ENCODE data around the gene CDK10.
A peak's percentile ranks its signal among the peaks of the same experiment; 100 is the strongest.
"Not testable (repeated sequence)": the region's sequence is repeated elsewhere in the genome, so short reads cannot be mapped to it uniquely, and the experiment has no call there.

The CDK10 gene

DNA sequence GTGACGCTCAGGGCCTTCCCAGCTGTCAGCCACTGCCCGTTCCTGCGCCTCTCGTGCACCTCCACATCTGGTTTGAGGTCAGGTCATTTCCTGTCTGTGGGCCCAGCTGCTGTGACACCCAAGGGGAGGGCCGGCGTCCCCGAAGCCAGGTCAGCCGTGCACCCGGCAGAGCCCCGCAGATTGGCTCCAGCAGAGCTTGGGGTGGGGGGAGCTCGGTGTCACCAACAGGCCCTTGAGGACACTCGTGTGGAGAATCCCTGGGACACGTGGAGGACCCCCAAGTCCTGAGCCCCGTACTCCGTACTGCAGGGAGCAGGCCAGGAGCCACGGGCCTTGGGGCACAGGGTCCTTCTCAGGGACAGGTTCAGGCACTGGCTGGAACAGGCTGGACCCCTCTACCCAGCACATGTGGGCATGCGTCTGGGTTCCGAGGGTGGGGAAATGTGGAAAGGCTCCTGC is 10.2 kb downstream of the CDK10 start:
- no peak for DNase-seq

DNA sequence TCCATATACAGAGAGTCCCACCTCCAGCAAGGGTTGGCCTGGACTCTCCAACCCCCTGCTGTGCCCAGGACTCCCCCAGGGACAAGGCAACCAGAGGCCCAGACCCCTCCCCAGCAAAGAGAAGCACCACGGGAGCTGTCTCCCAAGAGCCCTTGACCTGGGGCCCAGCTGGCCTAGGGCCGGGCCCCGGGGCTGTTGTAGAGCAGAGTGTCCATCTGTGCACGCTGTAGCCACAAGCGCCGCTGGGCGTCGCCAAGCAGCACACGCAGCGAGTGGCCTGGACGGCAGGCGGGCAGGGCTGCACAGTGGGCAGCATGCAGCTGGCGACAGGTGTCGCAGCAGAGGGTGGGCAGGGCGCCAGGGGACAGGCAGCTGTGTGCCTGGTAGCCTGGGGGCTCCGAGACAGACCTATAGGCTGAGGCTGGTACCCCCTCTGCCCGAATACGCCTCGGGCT is 10.7 kb downstream of the CDK10 start:
- DNase-seq = no peak

DNA sequence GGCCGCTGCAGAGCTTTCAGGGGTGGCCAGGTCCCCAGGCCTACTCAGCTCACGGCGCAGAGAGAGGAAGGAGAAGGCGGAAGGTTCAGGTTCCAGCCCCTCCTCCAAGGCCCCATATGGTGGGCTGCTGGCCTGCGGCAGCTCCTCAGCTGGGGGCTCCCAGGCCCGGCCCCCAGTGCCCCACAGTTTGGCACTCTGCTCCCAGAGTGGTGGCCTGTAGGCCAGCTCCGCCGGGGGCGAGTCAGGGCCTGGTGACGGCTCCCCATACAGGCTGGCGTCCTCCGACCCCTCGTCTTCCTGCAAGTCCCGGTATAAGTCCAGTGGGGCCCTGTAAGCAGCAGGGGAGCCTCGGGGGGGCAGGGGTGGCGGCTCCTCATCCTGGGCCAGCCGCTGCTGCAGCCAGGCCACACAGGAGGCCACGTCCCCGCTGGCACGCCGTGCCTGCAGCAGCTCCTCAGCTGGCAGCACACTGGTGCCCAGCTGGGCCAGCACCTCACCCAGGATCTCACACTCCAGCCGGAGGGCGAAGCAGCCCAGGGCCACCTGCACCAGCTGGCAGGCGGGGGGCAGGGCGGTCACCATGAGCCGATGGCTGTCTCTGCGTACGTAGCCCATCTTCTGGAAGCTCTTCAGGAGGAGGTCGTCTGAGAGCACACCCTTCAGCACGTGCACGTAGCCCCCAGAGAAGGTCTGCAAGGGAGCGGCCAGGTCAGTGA is 11.3 kb downstream of the CDK10 start:
- DNase-seq = no peak

GRCh38 chr16:89698717-89699116 is 12.2 kb downstream of the CDK10 start:
- DNase-seq = not testable (repeated sequence)

- DNase-seq = not testable (repeated sequence)
Measured at GRCh38 chr16:89699629-89700099, 13.2 kb downstream of the CDK10 start.

DNA sequence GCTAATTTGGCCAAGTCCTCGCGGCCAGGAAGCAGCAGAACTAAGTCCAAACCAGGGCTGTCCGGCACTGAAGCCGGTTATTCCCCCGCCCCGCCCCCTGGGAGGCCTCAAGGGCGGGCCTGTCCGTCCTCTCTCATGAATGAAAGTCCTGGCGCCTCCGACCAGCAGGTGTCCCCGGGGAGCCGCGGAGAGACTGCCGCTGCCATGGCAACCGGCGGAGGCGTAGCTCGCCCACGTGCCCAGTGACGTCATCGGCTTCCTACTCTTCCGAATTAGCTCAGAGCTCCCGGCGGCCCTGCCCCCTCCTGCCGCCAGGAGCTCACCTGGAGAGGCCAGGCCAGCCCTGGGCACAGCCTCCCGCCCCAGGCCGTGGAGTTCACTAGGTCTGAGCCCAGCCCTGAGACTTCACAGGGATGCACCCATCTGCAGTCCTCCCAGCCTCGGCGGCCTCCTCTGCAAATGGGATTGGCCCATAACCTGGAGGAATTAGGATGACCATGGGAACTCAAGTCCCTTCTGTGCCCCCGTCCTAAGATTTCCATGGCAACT is 13.7 kb downstream of the CDK10 start:
- DNase-seq = peak; percentile 99

GRCh38 chr16:89700649-89701424 is 14.3 kb downstream of the CDK10 start:
- peak; percentile 72 for DNase-seq

DNA sequence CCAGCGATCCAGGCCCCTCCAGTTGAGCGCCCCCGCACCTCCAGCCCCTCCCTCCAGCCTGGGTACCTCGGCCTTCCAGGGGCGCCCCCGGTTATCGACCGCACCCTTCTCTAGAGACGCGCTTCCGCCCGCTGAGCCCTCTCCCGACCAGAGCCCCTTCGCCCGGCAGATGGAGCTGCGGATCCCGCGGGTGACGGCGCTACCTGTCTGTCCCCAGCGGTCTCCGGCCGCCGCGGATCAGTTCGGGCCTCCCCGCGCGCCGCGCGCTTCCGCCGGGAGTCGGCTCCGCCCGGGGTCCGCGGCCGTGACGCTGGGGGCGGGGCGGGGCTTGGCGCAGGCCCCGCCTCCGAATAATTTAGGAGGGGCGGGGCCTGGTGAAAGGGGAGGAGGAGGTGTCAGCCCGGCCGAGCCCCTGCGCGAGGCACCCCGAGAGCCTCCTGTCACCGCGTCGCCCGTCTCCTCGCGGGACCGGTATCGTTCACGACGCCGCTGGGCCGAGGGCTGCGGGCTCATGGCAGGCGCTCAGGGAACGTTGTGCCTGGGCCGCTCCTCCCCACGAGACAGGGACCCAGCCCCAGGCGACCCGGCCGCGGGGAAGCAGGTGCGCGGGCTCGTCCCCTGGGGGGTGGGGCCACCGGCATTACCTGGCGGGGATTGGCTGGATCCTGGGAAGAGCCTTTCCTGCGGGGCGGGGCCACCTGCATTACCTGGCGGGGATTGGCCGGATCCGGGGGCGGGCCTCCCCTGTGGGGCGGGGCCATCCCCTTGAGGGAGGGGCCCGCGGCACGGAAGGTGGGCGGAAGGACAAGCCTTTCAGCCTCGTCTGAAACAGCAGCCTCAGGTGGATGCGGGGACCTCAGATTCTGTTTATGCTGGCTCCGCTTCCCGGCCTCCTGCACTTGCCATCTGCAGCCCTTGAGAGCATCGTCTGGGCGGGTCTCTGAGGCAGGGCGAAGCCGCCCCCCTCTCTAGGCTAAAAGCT is 15.2 kb downstream of the CDK10 start, which contains the start of gene SPATA2L:
TSS of gene SPATA2L (minus strand) at position 281 of the 982 bp plus-strand sequence. CDS start 473 bp downstream, outside the sequence.
- peak; percentile 90 for DNase-seq

- no peak for DNase-seq
Measured at GRCh38 chr16:89704281-89704680, 17.8 kb downstream of the CDK10 start.

DNA sequence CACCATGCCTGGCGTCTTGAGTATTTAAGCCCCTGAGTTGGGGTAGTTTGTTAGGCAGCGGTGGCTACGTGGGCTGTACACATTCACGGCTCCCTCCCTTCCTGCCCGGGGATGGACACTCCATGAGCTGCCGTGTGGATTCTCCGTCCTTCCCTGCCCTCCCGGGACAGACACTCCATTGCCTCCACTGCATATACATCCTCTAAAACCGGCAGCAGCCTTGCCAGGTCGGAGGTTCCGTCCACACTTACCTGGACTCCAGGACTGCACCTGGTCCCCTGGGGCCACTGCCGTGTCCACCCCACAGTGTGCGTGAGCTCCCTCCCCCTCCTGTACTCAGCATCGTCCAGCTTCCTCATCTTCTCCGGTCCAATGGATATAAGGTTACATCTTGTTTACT is 18.5 kb downstream of the CDK10 start:
- DNase-seq = no peak

GRCh38 chr16:89706518-89707260 is 20.2 kb downstream of the CDK10 start:
- no peak for DNase-seq

DNA sequence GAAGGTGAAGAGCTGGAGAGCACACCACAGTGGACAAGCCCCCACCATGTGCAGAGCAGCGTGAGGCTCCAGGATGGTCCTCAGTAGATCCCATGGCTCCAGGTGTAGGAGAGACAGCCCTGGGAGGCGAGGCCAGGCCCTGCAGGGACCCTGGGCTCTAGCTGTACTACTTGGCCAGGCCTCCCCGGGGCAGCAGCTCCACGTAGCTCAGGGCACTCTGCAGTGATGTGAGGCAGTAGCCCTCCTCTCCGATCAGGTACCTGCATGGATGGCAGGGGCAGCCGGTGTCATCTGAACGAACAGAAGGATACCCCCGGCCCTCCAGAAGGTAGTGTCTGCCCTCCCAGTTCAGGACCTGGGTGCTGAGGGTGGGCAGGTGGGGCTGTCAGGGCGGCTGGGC is 21.2 kb downstream of the CDK10 start:
- DNase-seq = no peak

- DNase-seq = no peak
Measured at GRCh38 chr16:89708481-89708931, 22.0 kb downstream of the CDK10 start.

- no peak for DNase-seq
Measured at GRCh38 chr16:89709166-89709565, 22.7 kb downstream of the CDK10 start.

- no peak for DNase-seq
Measured at GRCh38 chr16:89709716-89710432, 23.4 kb downstream of the CDK10 start.

DNA sequence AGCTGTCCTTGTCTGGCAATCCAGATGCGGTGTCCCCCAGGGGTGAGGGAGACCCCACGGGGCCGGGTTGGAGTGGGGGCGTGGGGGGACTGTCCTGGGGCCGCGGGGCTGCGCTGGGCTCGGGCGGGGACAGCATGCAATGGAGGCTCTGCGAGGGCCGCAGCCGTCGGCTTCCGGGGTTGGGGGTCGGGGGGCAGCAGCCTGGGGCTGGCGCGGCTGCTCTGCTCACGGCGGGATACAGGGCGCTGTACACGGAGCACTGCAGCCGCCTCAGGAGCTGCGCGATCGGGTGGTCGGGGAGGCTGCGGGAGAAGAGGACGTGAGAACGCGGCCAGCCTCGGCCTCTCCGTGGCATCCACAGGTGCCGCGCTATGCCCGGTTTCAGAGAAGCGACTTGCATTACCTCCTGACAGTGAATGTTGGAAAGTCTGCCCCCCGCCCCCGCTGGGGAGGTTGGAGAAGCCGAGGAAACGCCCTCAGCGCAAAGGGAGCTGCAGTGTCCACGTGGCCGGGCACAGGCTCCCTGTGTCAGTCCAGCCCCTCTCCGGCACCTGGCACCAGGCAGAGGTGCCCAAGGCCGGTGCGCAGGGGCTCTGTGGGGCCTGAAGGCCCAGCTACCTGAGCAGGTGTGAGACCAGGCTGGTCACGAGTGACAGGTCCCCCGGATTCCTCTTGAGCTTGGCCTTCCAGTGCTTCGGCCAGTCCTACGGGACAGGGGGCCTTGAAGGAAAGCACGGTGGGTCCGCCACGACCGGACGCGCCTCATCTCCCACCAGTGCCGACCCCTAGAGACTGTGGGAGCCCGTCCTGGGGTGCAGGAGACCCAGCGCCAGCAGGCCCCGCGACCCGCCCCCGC is 24.4 kb downstream of the CDK10 start:
- DNase-seq = no peak

DNA sequence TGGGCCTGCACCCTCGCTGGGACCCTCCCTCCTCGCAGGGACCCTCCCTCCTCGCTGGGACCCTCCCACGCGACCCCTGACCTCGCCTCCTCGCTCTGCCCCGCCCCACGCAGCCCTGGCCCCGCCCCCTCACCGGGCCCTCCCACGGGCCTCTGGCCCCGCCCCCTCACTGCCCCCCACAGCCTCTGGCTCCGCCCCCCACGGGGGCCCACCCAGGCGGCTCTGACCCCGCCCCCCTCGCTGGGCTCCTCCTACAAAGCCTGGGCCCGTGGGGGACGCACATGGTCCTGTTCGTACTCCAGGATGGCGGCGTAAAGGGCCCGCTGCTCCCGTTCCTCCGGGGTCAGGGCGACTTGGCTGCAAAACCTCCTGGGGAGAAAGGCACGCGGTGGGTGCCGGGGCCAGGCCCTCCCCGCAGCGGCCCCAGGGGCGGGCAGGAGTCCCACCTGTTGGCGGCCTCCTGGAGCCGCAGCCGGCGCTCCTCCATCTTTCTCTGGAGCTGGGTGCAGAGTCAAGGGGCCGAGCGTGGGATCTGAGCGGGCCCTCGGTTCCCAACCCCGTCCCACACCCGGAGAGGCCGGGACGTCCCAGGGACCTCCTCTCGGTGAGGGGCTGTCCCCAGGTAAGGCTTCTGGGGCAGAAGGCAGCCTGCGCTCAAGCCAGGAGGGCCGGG is 25.2 kb downstream of the CDK10 start:
- DNase-seq = no peak

DNA sequence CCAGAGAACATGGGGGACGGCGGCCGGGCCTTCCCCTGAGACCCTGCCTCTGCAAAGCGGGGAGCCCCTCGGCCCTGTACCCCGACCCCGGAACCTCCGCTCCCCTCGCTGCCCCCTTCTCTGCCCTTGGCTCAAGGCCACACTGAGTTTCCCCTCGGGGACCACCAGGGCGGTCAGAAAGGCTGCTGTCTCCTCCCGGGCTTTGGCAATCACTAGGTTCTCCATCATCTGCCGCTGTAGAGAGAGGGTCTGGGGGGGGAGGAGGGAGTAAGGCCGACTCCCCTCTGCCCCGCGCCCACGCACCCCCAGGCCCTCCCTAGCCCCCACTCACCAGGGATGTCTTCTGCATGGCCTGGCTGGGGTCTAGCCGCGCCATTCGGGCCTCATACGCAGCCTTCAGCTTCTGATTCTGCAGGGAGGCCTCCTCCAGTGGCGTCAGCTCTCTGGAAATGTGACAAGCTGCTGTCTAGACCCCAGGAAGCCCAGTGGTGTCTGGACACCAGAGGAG is 25.8 kb downstream of the CDK10 start:
- no peak for DNase-seq

GRCh38 chr16:89716493-89716892 is 30.0 kb downstream of the CDK10 start:
- DNase-seq = no peak

Data from DMS153 (cell line).